Panc1 (cell line): ENCODE data around the gene CCDC197. TPM values are rescaled to one million over a fixed set of nuclear protein-coding genes. Genes with fewer than 3 reads are reported as not detected.

Experiments used
- ATAC-seq: fragments of 200-7000 bp; cut with Tn5 transposase; 2 replicates; pipeline ENCODE4 v1.9.1; 2020; ENCODE audit warnings: mild to moderate bottlenecking, moderate library complexity
- BruUV-seq: library from RNA; stranded (reverse); fragments of 400-500 nt; replicated peaks from 2 replicates; lab custom pipeline; 2021; lab: Mats Ljungman, UMichigan
- CTCF ChIA-PET: fragments of 300-600 bp; sonication (Branson Sonifier 250); formaldehyde crosslinking; loops from one replicate; lab custom pipeline; 2022; ENCODE audit warnings: antibody characterized with exemption; lab: Charles Lee
- POLR2A ChIA-PET: fragments of 300-600 bp; sonication (Branson Sonifier 250); formaldehyde crosslinking; loops from one replicate; lab custom pipeline; 2022; ENCODE audit warnings: antibody characterized with exemption; lab: Charles Lee
- DNase-seq: peaks from one replicate; pipeline ENCODE4 v3.0.0-alpha.2; 2010; ENCODE audit warnings: low read depth, low spot score
- H3K27ac ChIP-seq: 2 replicates; pipeline ENCODE4 v1.5.1; 2011; ENCODE audit warnings: mild to moderate bottlenecking, low read length, inconsistent platforms
- H3K27me3 ChIP-seq: fragments of 200-500 bp; sonication (Bioruptor generic); 2 replicates; pipeline ENCODE4 v1.6.0; 2014; ENCODE audit warnings: low read length, inconsistent platforms; ENCODE audit not compliant: control insufficient read depth, insufficient read depth
- H3K36me3 ChIP-seq: fragments of 200-500 bp; sonication (Bioruptor generic); 2 replicates; pipeline ENCODE4 v1.5.1; 2014; ENCODE audit warnings: inconsistent platforms, mild to moderate bottlenecking, low read length, moderate library complexity; ENCODE audit not compliant: control insufficient read depth, insufficient read depth
- H3K4me1 ChIP-seq: 2 replicates; pipeline ENCODE4 v1.5.1; 2011; ENCODE audit warnings: inconsistent platforms, mild to moderate bottlenecking, low read length, moderate library complexity; ENCODE audit not compliant: control insufficient read depth, insufficient read depth
- H3K4me3 ChIP-seq, 2 experiments: 2 replicates each; pipeline ENCODE4 v1.5.1; 2011 to 2012; ENCODE audit warnings: low read depth in 2 of 2, low read length in 2 of 2, mild to moderate bottlenecking in 2 of 2, inconsistent platforms in 1 of 2, moderate library complexity in 1 of 2
- H3K9me3 ChIP-seq: fragments of 200-500 bp; sonication (Bioruptor generic); 2 replicates; pipeline ENCODE4 v1.5.1; 2014; ENCODE audit warnings: low read depth, mild to moderate bottlenecking, inconsistent platforms, low read length, moderate library complexity; ENCODE audit not compliant: control insufficient read depth, insufficient read depth
- CTCF ChIP-seq: fragments of 450-650 bp; IDR thresholded peaks from 2 replicates; pipeline ENCODE4 v1.5.1; 2017; ENCODE audit warnings: mild to moderate bottlenecking
- POLR2AphosphoS5 ChIP-seq: IDR thresholded peaks from 2 replicates; pipeline ENCODE4 v1.6.1; 2012; ENCODE audit warnings: mild to moderate bottlenecking, low read depth, low read length, moderate library complexity
- SIN3A ChIP-seq: IDR thresholded peaks from 2 replicates; pipeline ENCODE4 v1.6.1; 2012; ENCODE audit warnings: low read depth, mild to moderate bottlenecking, low read length, moderate library complexity, borderline replicate concordance; ENCODE audit not compliant: insufficient read depth
- TCF7L2 ChIP-seq: IDR thresholded peaks from 2 replicates; pipeline ENCODE4 v1.6.1; 2011; ENCODE audit warnings: mild to moderate bottlenecking, low read depth, low read length, inconsistent platforms
- in situ Hi-C: cut with HindIII; loops from 2 replicates; pipeline ENCODE4 v1.10.0; 2016; ENCODE audit warnings: low sequenced_read_pairs, low pct_unique_long_range_greater_than_20kb
- intact Hi-C: fragments of 100-400 bp; cut with micrococcal nuclease; formaldehyde crosslinking; loops from one replicate; pipeline ENCODE4 v1.10.0; 2022; ENCODE audit not compliant: unreplicated experiment
- total RNA-seq: library from RNA; stranded (reverse); gene quantifications from one replicate; pipeline ENCODE4 v1.2.1, GENCODE V29; 2021; ENCODE audit not compliant: unreplicated experiment
- TF ChIP-seq, protein P1 (sequence below), 2 experiments: IDR thresholded peaks; 2 replicates each; pipeline ENCODE4 v1.6.1; 2011 to 2012; ENCODE audit warnings: low read depth in 2 of 2, control low read depth in 1 of 2, low read length in 1 of 2, mild to moderate bottlenecking in 1 of 2, moderate library complexity in 1 of 2; ENCODE audit not compliant: insufficient read depth in 1 of 2

Gene CCDC197
- total RNA-seq, 1 experiment from 2014 or later: not detected

GRCh38 chr14:94041551-94042346 lies 44.6 kb downstream of the CCDC197 start:
- POLR2A ChIA-PET: no interaction called here
- in situ Hi-C loops (no loop called here), intact Hi-C loops (no loop called here)
- CTCF ChIA-PET: no interaction called here
- Histone ChIP-seq H3K27me3 (no peaks in the 10 kb centered on the region), H3K27ac (no peak overlapping the region), H3K36me3 (no peaks in the 10 kb centered on the region; the same call in 1 of the 2 replicates), H3K4me3 (no peak overlapping the region), H3K4me1 (no peaks in the 10 kb centered on the region), H3K9me3 (no peaks in the 10 kb centered on the region)
- no peak for DNase-seq
- TF ChIP-seq CTCF: no peak
- TF ChIP-seq POLR2AphosphoS5: no peak
- no peak for TF ChIP-seq SIN3A
- no peak for TF ChIP-seq TCF7L2
- TF ChIP-seq, protein P1, sequence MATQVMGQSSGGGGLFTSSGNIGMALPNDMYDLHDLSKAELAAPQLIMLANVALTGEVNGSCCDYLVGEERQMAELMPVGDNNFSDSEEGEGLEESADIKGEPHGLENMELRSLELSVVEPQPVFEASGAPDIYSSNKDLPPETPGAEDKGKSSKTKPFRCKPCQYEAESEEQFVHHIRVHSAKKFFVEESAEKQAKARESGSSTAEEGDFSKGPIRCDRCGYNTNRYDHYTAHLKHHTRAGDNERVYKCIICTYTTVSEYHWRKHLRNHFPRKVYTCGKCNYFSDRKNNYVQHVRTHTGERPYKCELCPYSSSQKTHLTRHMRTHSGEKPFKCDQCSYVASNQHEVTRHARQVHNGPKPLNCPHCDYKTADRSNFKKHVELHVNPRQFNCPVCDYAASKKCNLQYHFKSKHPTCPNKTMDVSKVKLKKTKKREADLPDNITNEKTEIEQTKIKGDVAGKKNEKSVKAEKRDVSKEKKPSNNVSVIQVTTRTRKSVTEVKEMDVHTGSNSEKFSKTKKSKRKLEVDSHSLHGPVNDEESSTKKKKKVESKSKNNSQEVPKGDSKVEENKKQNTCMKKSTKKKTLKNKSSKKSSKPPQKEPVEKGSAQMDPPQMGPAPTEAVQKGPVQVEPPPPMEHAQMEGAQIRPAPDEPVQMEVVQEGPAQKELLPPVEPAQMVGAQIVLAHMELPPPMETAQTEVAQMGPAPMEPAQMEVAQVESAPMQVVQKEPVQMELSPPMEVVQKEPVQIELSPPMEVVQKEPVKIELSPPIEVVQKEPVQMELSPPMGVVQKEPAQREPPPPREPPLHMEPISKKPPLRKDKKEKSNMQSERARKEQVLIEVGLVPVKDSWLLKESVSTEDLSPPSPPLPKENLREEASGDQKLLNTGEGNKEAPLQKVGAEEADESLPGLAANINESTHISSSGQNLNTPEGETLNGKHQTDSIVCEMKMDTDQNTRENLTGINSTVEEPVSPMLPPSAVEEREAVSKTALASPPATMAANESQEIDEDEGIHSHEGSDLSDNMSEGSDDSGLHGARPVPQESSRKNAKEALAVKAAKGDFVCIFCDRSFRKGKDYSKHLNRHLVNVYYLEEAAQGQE (IDR thresholded peaks at IDR 0.05; ENCODE audit: insufficient read depth in 1 of 2, low read depth in 2 of 2, low read length in 1 of 2): no peak
- BruUV-seq: no TSS peak
- no peak; the same call in 1 of the 2 replicates for ATAC-seq

- CTCF ChIA-PET: no interaction called here
- intact Hi-C loops: no loop called here
These were observed 45.5 kb downstream of the CCDC197 start for GRCh38 chr14:94042433-94043091.

More at GRCh38 chr14:94042433-94043091, 45.5 kb downstream of the CCDC197 start:
- Histone ChIP-seq H3K27ac (no peak overlapping the region), H3K36me3 (no peaks in the 10 kb centered on the region; the same call in 1 of the 2 replicates), H3K4me3 (no peak overlapping the region), H3K27me3 (no peaks in the 10 kb centered on the region), H3K9me3 (no peaks in the 10 kb centered on the region), H3K4me1 (no peaks in the 10 kb centered on the region)
- ATAC-seq (peak; percentile 22; the same call in 1 of the 2 replicates), DNase-seq (no peak)
- in situ Hi-C loops: no loop called here
- no TSS peak for BruUV-seq
- no peak for TF ChIP-seq TCF7L2
- TF ChIP-seq, protein P1 (IDR thresholded peaks at IDR 0.05; ENCODE audit: insufficient read depth in 1 of 2, low read depth in 2 of 2, low read length in 1 of 2): no peak
- no peak for TF ChIP-seq CTCF
- no peak for TF ChIP-seq SIN3A
- no peak for TF ChIP-seq POLR2AphosphoS5
- POLR2A ChIA-PET: no interaction called here
